Thoracic aorta (tissue), 2 donors: ENCODE results near the gene IFNGR2. TPM values are rescaled to one million over a fixed set of nuclear protein-coding genes. Genes with fewer than 3 reads are reported as not detected.

Source experiments
- ATAC-seq: fragments of 150-250 bp; one replicate; pipeline ENCODE4 v1.8.0; 2017; ENCODE audit warnings: low read depth; ENCODE audit not compliant: insufficient number of reproducible peaks, low FRiP score
- DNase-seq: peaks from one replicate; pipeline ENCODE4 v3.0.0-alpha.2; 2020; ENCODE audit warnings: low spot score
- H3K27ac ChIP-seq, 2 donors: fragments of 200-600 bp; sonication (generic); 1 replicate in 1 of 2; 2 replicates in 1 of 2; pipeline ENCODE4 v1.5.1; 2016; ENCODE audit warnings: mild to moderate bottlenecking in 2 of 2, moderate library complexity in 2 of 2
- H3K27me3 ChIP-seq: fragments of 200-600 bp; sonication (generic); replicated peaks from 2 replicates; pipeline ENCODE4 v1.6.0; 2016; ENCODE audit warnings: mild to moderate bottlenecking; ENCODE audit not compliant: insufficient read depth
- H3K36me3 ChIP-seq: fragments of 200-600 bp; sonication (generic); one replicate; pipeline ENCODE4 v1.5.1; 2016
- H3K4me1 ChIP-seq, 2 donors: fragments of 200-600 bp; sonication (generic); 1 replicate in 1 of 2; 2 replicates in 1 of 2; pipeline versions ENCODE4 v1.5.1 to v1.6.0; 2016; ENCODE audit warnings: low read depth in 2 of 2, mild to moderate bottlenecking in 1 of 2; ENCODE audit not compliant: control insufficient read depth in 1 of 2
- H3K4me3 ChIP-seq: fragments of 200-600 bp; sonication (generic); 2 replicates; pipeline ENCODE4 v1.5.1; 2016; ENCODE audit warnings: mild to moderate bottlenecking
- H3K9me3 ChIP-seq: fragments of 200-600 bp; sonication (generic); 2 replicates; pipeline ENCODE4 v1.5.1; 2016
- CTCF ChIP-seq: fragments of 200-600 bp; sonication (generic); IDR thresholded peaks from one replicate; pipeline ENCODE4 v1.5.1; 2019; ENCODE audit warnings: antibody characterized with exemption
- total RNA-seq, 2 donors: library from RNA; depleted of rRNA; stranded (reverse); fragments of >200 nt; gene quantifications; one replicate each; pipeline versions ENCODE4 v1.1.0 to v1.2.3, GENCODE V29; 2016

Gene IFNGR2
- total RNA-seq, 2 donors from 2014 or later, result 67.3 to 72.2 TPM

- H3K9me3 ChIP-seq, result no peaks in the 10 kb centered on the region
- H3K27me3 ChIP-seq, result no peaks in the 10 kb centered on the region
- no peak for DNase-seq
- H3K36me3 ChIP-seq, result peaks cover 44% of the 10 kb centered on the region
- peaks cover 5 to 24% of the 10 kb centered on the region in 2 donors for H3K4me1 ChIP-seq
- no peak overlapping the region for H3K27ac ChIP-seq
- no peak for ATAC-seq
- H3K4me3 ChIP-seq, result no peak overlapping the region
- TF ChIP-seq CTCF, result no peak
These were observed 18.6 kb downstream of the IFNGR2 start for GRCh38 chr21:33421713-33422393.

GRCh38 chr21:33424214-33424613 lies 21.0 kb downstream of the IFNGR2 start:
- no peak for TF ChIP-seq CTCF
- DNase-seq, result no peak
- peaks cover 53% of the 10 kb centered on the region for H3K36me3 ChIP-seq

GRCh38 chr21:33425825-33426224 lies 22.6 kb downstream of the IFNGR2 start:
- DNase-seq (no peak), ATAC-seq (no peak)
- TF ChIP-seq CTCF, result no peak
- Histone ChIP-seq H3K4me1 (peaks cover 3 to 9% of the 10 kb centered on the region in 2 donors), H3K36me3 (peaks cover 61% of the 10 kb centered on the region), H3K27me3 (no peaks in the 10 kb centered on the region), H3K4me3 (no peak overlapping the region), H3K9me3 (no peaks in the 10 kb centered on the region), H3K27ac (no peak overlapping the region)

More at GRCh38 chr21:33424214-33424613, 21.0 kb downstream of the IFNGR2 start:
- no peak for ATAC-seq
- no peaks in the 10 kb centered on the region for H3K9me3 ChIP-seq
- no peak overlapping the region for H3K4me3 ChIP-seq
- no peak overlapping the region for H3K27ac ChIP-seq
- H3K4me1 ChIP-seq, result peaks cover 4 to 21% of the 10 kb centered on the region in 2 donors
- no peaks in the 10 kb centered on the region for H3K27me3 ChIP-seq

- DNase-seq (no peak), ATAC-seq (no peak)
- Histone ChIP-seq H3K27ac (no peak overlapping the region), H3K27me3 (no peaks in the 10 kb centered on the region), H3K36me3 (peaks cover 65% of the 10 kb centered on the region), H3K9me3 (no peaks in the 10 kb centered on the region), H3K4me3 (no peak overlapping the region), H3K4me1 (peaks cover 3 to 9% of the 10 kb centered on the region in 2 donors)
- no peak for TF ChIP-seq CTCF
These were observed 23.8 kb downstream of the IFNGR2 start for GRCh38 chr21:33427051-33427450.

- peaks cover 3 to 13% of the 10 kb centered on the region in 2 donors for H3K4me1 ChIP-seq
- TF ChIP-seq CTCF, result no peak
- peak overlapping the region in 1 of 2 donors; percentile 27 for H3K27ac ChIP-seq
- peaks cover 73% of the 10 kb centered on the region for H3K36me3 ChIP-seq
- no peaks in the 10 kb centered on the region for H3K9me3 ChIP-seq
- DNase-seq (no peak), ATAC-seq (no peak)
- no peak overlapping the region for H3K4me3 ChIP-seq
- no peaks in the 10 kb centered on the region for H3K27me3 ChIP-seq
These were observed 25.5 kb downstream of the IFNGR2 start for GRCh38 chr21:33428669-33429068.
